H1 (cell line): ENCODE measurements around the gene CAMTA1. TPM values are rescaled to one million over a fixed set of nuclear protein-coding genes. Genes with fewer than 3 reads are reported as not detected.

Experiments used
- CTCF ChIA-PET: fragments of 300-600 bp; sonication (Branson Sonifier 250); formaldehyde crosslinking; loops from one replicate; lab custom pipeline; 2021; ENCODE audit not compliant: partially characterized antibody; lab: Charles Lee
- POLR2A ChIA-PET: fragments of 300-600 bp; sonication (Branson Sonifier 250); formaldehyde crosslinking; loops from one replicate; lab custom pipeline; 2021; ENCODE audit warnings: inconsistent platforms; ENCODE audit not compliant: partially characterized antibody; lab: Charles Lee
- DNase-seq, 2 experiments: peaks; one replicate each; pipeline versions ENCODE4 v3.0.0 to v3.0.0-alpha.2; 2010 to 2022; ENCODE audit warnings: low spot score in 2 of 2, low read depth in 1 of 2, mixed read lengths in 1 of 2
- FAIRE-seq: peaks from 2 replicates; lab custom pipeline; 2011; peaks lifted over from hg19 to GRCh38; lab: Jason Lieb, UNC
- H2AFZ ChIP-seq: 2 replicates; pipeline ENCODE4 v1.8.1; 2012; ENCODE audit warnings: low read length, inconsistent platforms
- H2AK5ac ChIP-seq: 2 replicates; pipeline ENCODE4 v1.6.1; 2013; ENCODE audit warnings: low read depth, low read length
- H2BK120ac ChIP-seq: replicated peaks from 2 replicates; pipeline ENCODE3; 2013; ENCODE audit warnings: low read depth, low read length, inconsistent platforms
- H2BK12ac ChIP-seq: 2 replicates; pipeline ENCODE4 v1.6.1; 2013; ENCODE audit warnings: low read depth, low read length
- H2BK15ac ChIP-seq: 2 replicates; pipeline ENCODE4 v1.6.1; 2013; ENCODE audit warnings: low read length
- H2BK20ac ChIP-seq: 2 replicates; pipeline ENCODE4 v1.6.1; 2013; ENCODE audit warnings: low read length
- H2BK5ac ChIP-seq: 2 replicates; pipeline ENCODE4 v1.6.1; 2013; ENCODE audit warnings: low read depth, low read length
- H3K14ac ChIP-seq: 2 replicates; pipeline ENCODE4 v1.6.1; 2013; ENCODE audit warnings: inconsistent platforms; ENCODE audit not compliant: insufficient read length
- H3K18ac ChIP-seq: 2 replicates; pipeline ENCODE4 v1.6.1; 2013; ENCODE audit warnings: low read length; ENCODE audit errors: extremely low read depth
- H3K23ac ChIP-seq: 2 replicates; pipeline ENCODE4 v1.6.1; 2013; ENCODE audit warnings: inconsistent platforms; ENCODE audit not compliant: insufficient read length
- H3K23me2 ChIP-seq: 2 replicates; pipeline ENCODE4 v1.6.1; 2013; ENCODE audit warnings: low read depth, low read length
- H3K27ac ChIP-seq: 2 replicates; pipeline ENCODE4 v1.6.1; 2011; ENCODE audit warnings: low read depth, low read length, inconsistent platforms
- H3K27me3 ChIP-seq, 4 experiments: replicated peaks in 1 of 4; 1 replicate in 1 of 4; 2 replicates in 3 of 4; pipeline versions ENCODE4 v1.6.1 to v1.8.1; 2011 to 2013; ENCODE audit warnings: low read length in 3 of 4, mild to moderate bottlenecking in 3 of 4, inconsistent platforms in 2 of 4, mixed read lengths in 2 of 4, moderate library complexity in 1 of 4; ENCODE audit not compliant: control insufficient read depth in 3 of 4, insufficient read depth in 3 of 4; ENCODE audit errors: extremely low read depth in 1 of 4
- H3K36me3 ChIP-seq, 4 experiments: 2 replicates each; pipeline versions ENCODE4 v1.6.1 to v1.8.1; 2011 to 2013; ENCODE audit warnings: mild to moderate bottlenecking in 4 of 4, low read length in 3 of 4, moderate library complexity in 2 of 4, control low read depth in 1 of 4, inconsistent platforms in 1 of 4; ENCODE audit not compliant: insufficient read depth in 4 of 4, control insufficient read depth in 2 of 4
- H3K4ac ChIP-seq: replicated peaks from 2 replicates; pipeline ENCODE3; 2013; ENCODE audit warnings: low read length, low read depth, mixed read lengths, inconsistent platforms; ENCODE audit not compliant: insufficient read length
- H3K4me1 ChIP-seq, 4 experiments: replicated peaks in 1 of 4; 1 replicate in 1 of 4; 2 replicates in 3 of 4; pipeline versions ENCODE4 v1.6.1 to v1.8.1; 2011 to 2013; ENCODE audit warnings: low read length in 3 of 4, inconsistent platforms in 2 of 4, mixed read lengths in 1 of 4; ENCODE audit not compliant: insufficient read depth in 4 of 4, control insufficient read depth in 3 of 4
- H3K4me2 ChIP-seq, 2 experiments: 2 replicates each; pipeline versions ENCODE4 v1.6.1 to v1.8.1; 2011 to 2013; ENCODE audit warnings: low read depth in 2 of 2, low read length in 2 of 2, control low read depth in 1 of 2, inconsistent platforms in 1 of 2, mild to moderate bottlenecking in 1 of 2; ENCODE audit not compliant: insufficient read depth in 1 of 2
- H3K4me3 ChIP-seq, 4 experiments: fragments of 200-600, 300-600 bp in 1 of 4; sonication (generic), shearing (Covaris generic), sonication (Bioruptor Twin) in 1 of 4; 2 replicates each; pipeline versions ENCODE4 v1.5.1 to v1.8.1; 2011 to 2016; ENCODE audit warnings: low read length in 4 of 4, low read depth in 3 of 4, control low read depth in 2 of 4, inconsistent platforms in 2 of 4, mild to moderate bottlenecking in 2 of 4, mixed read lengths in 1 of 4, moderate library complexity in 1 of 4; ENCODE audit not compliant: insufficient read depth in 2 of 4; ENCODE audit errors: extremely low read depth in 1 of 4
- H3K56ac ChIP-seq: replicated peaks from 2 replicates; pipeline ENCODE3; 2013; ENCODE audit warnings: low read depth, mild to moderate bottlenecking, mixed read lengths, low read length, inconsistent platforms; ENCODE audit not compliant: insufficient read length
- H3K79me1 ChIP-seq: 2 replicates; pipeline ENCODE4 v1.6.1; 2013; ENCODE audit warnings: low read depth, low read length, control low read depth
- H3K79me2 ChIP-seq, 2 experiments: 2 replicates each; pipeline versions ENCODE4 v1.6.1 to v1.8.1; 2012 to 2013; ENCODE audit warnings: low read length in 2 of 2, mild to moderate bottlenecking in 2 of 2, inconsistent platforms in 1 of 2; ENCODE audit not compliant: insufficient read depth in 2 of 2, control insufficient read depth in 1 of 2
- H3K9ac ChIP-seq, 4 experiments: replicated peaks in 1 of 4; 1 replicate in 1 of 4; 2 replicates in 3 of 4; pipeline versions ENCODE4 v1.6.1 to v1.8.1; 2011 to 2013; ENCODE audit warnings: low read depth in 3 of 4, low read length in 3 of 4, control low read depth in 2 of 4, mild to moderate bottlenecking in 2 of 4, moderate library complexity in 2 of 4, inconsistent platforms in 1 of 4; ENCODE audit errors: extremely low read depth in 1 of 4
- H3K9me3 ChIP-seq, 2 experiments: 2 replicates each; pipeline versions ENCODE4 v1.6.1 to v1.8.1; 2012 to 2013; ENCODE audit warnings: mild to moderate bottlenecking in 2 of 2, moderate library complexity in 2 of 2, control low read depth in 1 of 2, inconsistent platforms in 1 of 2, low read depth in 1 of 2, low read length in 1 of 2, mixed read lengths in 1 of 2; ENCODE audit not compliant: insufficient read depth in 2 of 2
- H4K20me1 ChIP-seq, 2 experiments: replicated peaks in 1 of 2; 2 replicates each; pipeline versions ENCODE3 to v1.8.1; 2011 to 2013; ENCODE audit warnings: inconsistent platforms in 2 of 2, low read length in 2 of 2, mild to moderate bottlenecking in 1 of 2; ENCODE audit not compliant: insufficient read depth in 2 of 2, control insufficient read depth in 1 of 2
- H4K5ac ChIP-seq: 2 replicates; pipeline ENCODE4 v1.6.1; 2013; ENCODE audit warnings: low read length, low read depth, mixed read lengths, inconsistent platforms; ENCODE audit not compliant: insufficient read length
- H4K8ac ChIP-seq: 2 replicates; pipeline ENCODE4 v1.8.0; 2013; ENCODE audit warnings: mild to moderate bottlenecking, moderate library complexity, low read length, inconsistent platforms; ENCODE audit not compliant: insufficient read depth; ENCODE audit errors: extremely low read depth
- H4K91ac ChIP-seq: replicated peaks from 2 replicates; pipeline ENCODE3; 2013; ENCODE audit warnings: low read length, mixed read lengths, inconsistent platforms; ENCODE audit not compliant: insufficient read length
- CHD1 ChIP-seq: IDR thresholded peaks from 2 replicates; pipeline ENCODE4 v1.6.1; 2012; ENCODE audit warnings: low read depth, low read length, improper control_type of control experiment
- WGBS, 2 experiments: shearing (Covaris generic) in 1 of 2; methylation state at CpG; one replicate each; pipeline versions ENCODE4 v1.1.6 to v1.1.7; 2013 to 2015; ENCODE audit warnings: low lambda C conversion rate in 2 of 2, mixed read lengths in 2 of 2, inconsistent platforms in 1 of 2, low coverage in 1 of 2, missing lambda C conversion rate in 1 of 2; ENCODE audit not compliant: insufficient replicate concordance in 2 of 2, insufficient coverage in 1 of 2, insufficient read length in 1 of 2; ENCODE audit errors: extremely low coverage in 1 of 2, missing lambda C conversion rate in 1 of 2; 5-methylcytosine and 5-hydroxymethylcytosine counted together
- polyA plus RNA-seq, 7 experiments: library from polyadenylated mRNA; depleted of rRNA in 3 of 7; stranded (reverse) in 5 of 7; unstranded in 2 of 7; fragments of >200 nt in 5 of 7; fragments of 200-250 nt in 2 of 7; gene quantifications; 1 replicate in 5 of 7; 2 replicates in 1 of 7; 4 replicates in 1 of 7; pipeline versions ENCODE4 v1.2.1 to v1.2.3, GENCODE V29; 2011 to 2013; ENCODE audit warnings: missing spikeins in 2 of 7, mixed read lengths in 2 of 7
- total RNA-seq: library from RNA; stranded (reverse); fragmentation: NEBNext Ultra II Directional; extraction: Animal tissue kit (Norgen Biotek cat#: 25700); gene quantifications from 2 replicates; pipeline ENCODE4 v1.2.1, GENCODE V29; 2021

CAMTA1 gene
- total and polyA plus RNA-seq, 2 of the 8 experiments (the other 6 are each of a cell fraction or from before 2014, with no cell fraction given): 65.0 to 119 TPM

DNA sequence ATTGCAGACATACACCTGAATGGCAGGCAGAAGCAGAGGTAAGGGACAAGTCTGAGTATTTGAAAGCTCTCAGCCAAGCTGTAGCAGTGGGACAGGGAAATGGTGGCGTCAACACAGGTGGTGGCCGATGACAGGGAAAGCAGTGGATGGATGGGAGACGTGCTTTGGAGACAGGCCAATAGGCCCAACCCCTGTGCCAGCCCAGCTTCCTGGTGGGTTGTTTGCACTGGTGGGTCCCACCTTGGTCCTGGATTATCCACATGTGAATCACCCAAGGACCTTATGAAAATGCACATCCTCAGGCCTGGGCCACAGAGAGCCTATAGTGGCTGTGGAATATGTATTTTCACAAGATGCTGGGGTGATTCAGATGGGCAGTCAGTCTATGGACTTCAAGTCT, 782.1 kb downstream of the CAMTA1 start:
- Histone ChIP-seq H3K9me3 (peaks cover 0 to 20% of the 10 kb centered on the region in 2 experiments; a peak in 1 of 4 replicates), H2BK15ac (no peak overlapping the region), H2BK5ac (no peak overlapping the region), H3K23me2 (peaks cover 18% of the 10 kb centered on the region; the same call in 1 of the 2 replicates), H3K27ac (no peak overlapping the region), H3K27me3 (no peaks in the 10 kb centered on the region; a peak in 1 of 7 replicates), H2BK20ac (no peak overlapping the region), H3K56ac (no peak overlapping the region), H3K14ac (no peak overlapping the region), H2AFZ (no peak overlapping the region), H3K4me2 (no peak overlapping the region)
- WGBS, 2 experiments: 88% methylated on average over 3 of the region's 3 CpGs; no CpG with 5 or more reads in 1 of the 2 experiments
- TF ChIP-seq CHD1: no peak
- TF ChIP-seq, all 59 proteins: peak for 0
- Histone ChIP-seq H3K4me3 (no peak overlapping the region), H3K4me1 (no peaks in the 10 kb centered on the region), H2BK12ac (no peak overlapping the region), H4K20me1 (peaks cover 0 to 12% of the 10 kb centered on the region in 2 experiments), H3K36me3 (no peaks in the 10 kb centered on the region), H4K8ac (no peak overlapping the region), H4K91ac (no peak overlapping the region), H3K79me1 (no peaks in the 10 kb centered on the region), H3K4ac (no peak overlapping the region), H4K5ac (no peak overlapping the region), H2AK5ac (no peak overlapping the region), H3K9ac (no peak overlapping the region), H3K23ac (no peak overlapping the region), H2BK120ac (no peak overlapping the region), H3K79me2 (no peaks in the 10 kb centered on the region), H3K18ac (no peak overlapping the region)
- ChIA-PET CTCF (interaction anchor here (0.6 to 1.0 kb wide), 2 partner anchors 38 to 349 kb away, joined by 3 read pairs; no protein-coding TSS in a partner anchor), POLR2A (no interaction called here)
- DNase-seq: no peak
- no peak for FAIRE-seq
